ENCODE results near the gene AMH. TPM values are rescaled to one million over a fixed set of nuclear protein-coding genes. Genes with fewer than 3 reads are reported as not detected.

Gene AMH
- polyA plus RNA-seq, 2 of the 4 experiments (the other 2 are of a cell fraction): 3.0 to 12.0 TPM

GRCh38 chr19:2239173-2239572 lies 9.9 kb upstream of the AMH start:
- TF ChIP-seq ESRRA (IDR thresholded peaks at IDR 0.05; ENCODE audit: borderline replicate concordance, low read length): no peak
- no peak for TF ChIP-seq REST (IDR thresholded peaks at IDR 0.05)
- TF ChIP-seq POLR2A (IDR thresholded peaks at IDR 0.05; ENCODE audit: low read length): no peak
- no peak for TF ChIP-seq BCL3 (IDR thresholded peaks at IDR 0.05)

GRCh38 chr19:2239771-2240770 lies 9.1 kb upstream of the AMH start:
- H3K27ac ChIP-seq: 0 out of 6 replicates have a peak overlapping the region, but pooled peaks of 1 of the 2 experiments have one; percentile 7
- no peak for ATAC-seq
- peak overlapping the region; percentile 87 for H3K4me2 ChIP-seq
- CTCF ChIA-PET: interaction anchor here (0.7 to 1.4 kb wide), 3 partner anchors 15 to 85 kb away, joined by 3 read pairs; no protein-coding TSS in a partner anchor
- no peak for TF ChIP-seq JUNB (IDR thresholded peaks at IDR 0.05)
- DNase-seq (ENCODE audit: low read depth in 1 of 2, low spot score in 1 of 2): no peak
- POLR2A ChIA-PET: no interaction called here
- no peak for FAIRE-seq
- H3K9me3 ChIP-seq: no peaks in the 10 kb centered on the region
- H3K4me1 ChIP-seq: peaks cover 53% of the 10 kb centered on the region
- no peak overlapping the region for H3K4me3 ChIP-seq
- 82% methylated on average over 31 of the region's 34 CpGs for WGBS (ENCODE audit: missing lambda C conversion rate)

More at GRCh38 chr19:2239173-2239572, 9.9 kb upstream of the AMH start:
- peaks cover 53% of the 10 kb centered on the region for H3K4me1 ChIP-seq
- POLR2A ChIA-PET: interaction anchor here (0.6 kb wide), 1 partner anchor 1478 kb away, joined by 3 read pairs; no protein-coding TSS in a partner anchor
- CTCF ChIA-PET: interaction anchor here (0.6 to 2.0 kb wide), 7 partner anchors 9 to 375 kb away, joined by 3 to 5 read pairs (median 3); no protein-coding TSS in a partner anchor
- peak overlapping the region in 1 of 2 experiments; percentile 12; a peak in 1 of 6 replicates for H3K27ac ChIP-seq
- H3K4me2 ChIP-seq: peak overlapping the region; percentile 87
- whole genome bisulfite sequencing (ENCODE audit: missing lambda C conversion rate): 69% methylated on average over 10 of the region's 10 CpGs
- DNase-seq (ENCODE audit: low read depth in 1 of 2, low spot score in 1 of 2) (no peak), FAIRE-seq (no peak), ATAC-seq (no peak)
- H3K9me3 ChIP-seq: no peaks in the 10 kb centered on the region
- H3K4me3 ChIP-seq: no peak overlapping the region

GRCh38 chr19:2240881-2241760 lies 8.0 kb upstream of the AMH start:
- Histone ChIP-seq H3K4me1 (peaks cover 53% of the 10 kb centered on the region), H3K9me3 (no peaks in the 10 kb centered on the region), H3K4me2 (no peak overlapping the region), H3K4me3 (no peak overlapping the region), H3K27ac (no peak overlapping the region)
- ChIA-PET POLR2A (no interaction called here), CTCF (interaction anchor here (1.4 kb wide), 1 partner anchor 21 kb away, joined by 3 read pairs; no protein-coding TSS in a partner anchor)
- FAIRE-seq (no peak), DNase-seq (ENCODE audit: low read depth in 1 of 2, low spot score in 1 of 2) (no peak), ATAC-seq (no peak)
- 88% methylated on average over 37 of the region's 41 CpGs for WGBS (ENCODE audit: missing lambda C conversion rate)
- TF ChIP-seq RCOR1 (IDR thresholded peaks at IDR 0.05; ENCODE audit: low read depth, low read length): no peak
- TF ChIP-seq SREBF2 (IDR thresholded peaks at IDR 0.05): no peak
- TF ChIP-seq ZFP36 (IDR thresholded peaks at IDR 0.05; ENCODE audit: borderline replicate concordance, partially characterized antibody): no peak
- no peak for TF ChIP-seq HMGXB4 (CRISPR knock-in tag; IDR thresholded peaks at IDR 0.05; ENCODE audit: borderline replicate concordance)
- no peak for TF ChIP-seq FOSB (CRISPR knock-in tag; IDR thresholded peaks at IDR 0.05)
- no peak for TF ChIP-seq JUN (IDR thresholded peaks at IDR 0.05)
- TF ChIP-seq NFE2L2 (conservative IDR thresholded peaks at IDR 0.05; ENCODE audit: low read length): no peak

Measured in A549 (cell line).